Fibroblast of villous mesenchyme (primary cell): ENCODE data around the gene TPM4. TPM values are rescaled to one million over a fixed set of nuclear protein-coding genes. Genes with fewer than 3 reads are reported as not detected.
"Not testable (repeated sequence)": the region's sequence is repeated elsewhere in the genome, so short reads cannot be mapped to it uniquely, and the experiment has no call there.

Experiments
- DNase-seq: peaks from one replicate; pipeline ENCODE4 v3.0.0-alpha.2; 2010; ENCODE audit warnings: low read depth
- H3K4me3 ChIP-seq: 2 replicates; pipeline ENCODE4 v1.5.1; 2011; ENCODE audit warnings: low read depth, mild to moderate bottlenecking, low read length
- total RNA-seq: library from RNA; depleted of rRNA; stranded (reverse); fragments of >200 nt; gene quantifications from 2 replicates; pipeline ENCODE4 v1.2.3, GENCODE V29; 2012
- TF ChIP-seq, protein P1 (sequence below): IDR thresholded peaks from 2 replicates; pipeline ENCODE4 v1.5.1; 2012; ENCODE audit warnings: low read depth, mild to moderate bottlenecking, low read length; ENCODE audit not compliant: insufficient read depth

TPM4 gene
- total RNA-seq, 1 donor = 1,470 TPM

DNA sequence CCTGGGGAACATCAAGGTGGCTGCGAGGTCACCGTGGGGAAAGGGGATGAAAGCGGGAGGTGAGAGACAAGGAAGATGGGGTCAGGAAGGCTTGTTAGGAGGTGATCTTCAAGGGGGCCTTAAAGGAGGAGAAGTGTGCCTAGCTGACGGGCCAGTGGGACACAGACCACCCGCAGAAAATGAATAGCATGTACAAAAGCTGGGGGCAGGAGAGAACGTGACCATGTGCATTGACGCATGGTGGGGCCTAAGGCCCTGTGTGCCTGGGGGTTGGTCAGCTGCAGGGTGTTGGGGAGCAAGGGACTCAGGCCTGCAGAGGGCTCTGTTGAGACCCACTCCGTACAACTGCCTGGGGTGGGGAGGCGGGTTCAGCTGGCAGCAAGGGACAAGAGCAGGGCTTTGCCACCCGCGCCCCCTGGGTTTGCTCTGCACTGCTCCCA lies 41.3 kb downstream of the TPM4 start:
- H3K4me3 ChIP-seq = no peak overlapping the region
- DNase-seq = no peak
- TF ChIP-seq, protein P1, sequence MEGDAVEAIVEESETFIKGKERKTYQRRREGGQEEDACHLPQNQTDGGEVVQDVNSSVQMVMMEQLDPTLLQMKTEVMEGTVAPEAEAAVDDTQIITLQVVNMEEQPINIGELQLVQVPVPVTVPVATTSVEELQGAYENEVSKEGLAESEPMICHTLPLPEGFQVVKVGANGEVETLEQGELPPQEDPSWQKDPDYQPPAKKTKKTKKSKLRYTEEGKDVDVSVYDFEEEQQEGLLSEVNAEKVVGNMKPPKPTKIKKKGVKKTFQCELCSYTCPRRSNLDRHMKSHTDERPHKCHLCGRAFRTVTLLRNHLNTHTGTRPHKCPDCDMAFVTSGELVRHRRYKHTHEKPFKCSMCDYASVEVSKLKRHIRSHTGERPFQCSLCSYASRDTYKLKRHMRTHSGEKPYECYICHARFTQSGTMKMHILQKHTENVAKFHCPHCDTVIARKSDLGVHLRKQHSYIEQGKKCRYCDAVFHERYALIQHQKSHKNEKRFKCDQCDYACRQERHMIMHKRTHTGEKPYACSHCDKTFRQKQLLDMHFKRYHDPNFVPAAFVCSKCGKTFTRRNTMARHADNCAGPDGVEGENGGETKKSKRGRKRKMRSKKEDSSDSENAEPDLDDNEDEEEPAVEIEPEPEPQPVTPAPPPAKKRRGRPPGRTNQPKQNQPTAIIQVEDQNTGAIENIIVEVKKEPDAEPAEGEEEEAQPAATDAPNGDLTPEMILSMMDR = no peak

DNA sequence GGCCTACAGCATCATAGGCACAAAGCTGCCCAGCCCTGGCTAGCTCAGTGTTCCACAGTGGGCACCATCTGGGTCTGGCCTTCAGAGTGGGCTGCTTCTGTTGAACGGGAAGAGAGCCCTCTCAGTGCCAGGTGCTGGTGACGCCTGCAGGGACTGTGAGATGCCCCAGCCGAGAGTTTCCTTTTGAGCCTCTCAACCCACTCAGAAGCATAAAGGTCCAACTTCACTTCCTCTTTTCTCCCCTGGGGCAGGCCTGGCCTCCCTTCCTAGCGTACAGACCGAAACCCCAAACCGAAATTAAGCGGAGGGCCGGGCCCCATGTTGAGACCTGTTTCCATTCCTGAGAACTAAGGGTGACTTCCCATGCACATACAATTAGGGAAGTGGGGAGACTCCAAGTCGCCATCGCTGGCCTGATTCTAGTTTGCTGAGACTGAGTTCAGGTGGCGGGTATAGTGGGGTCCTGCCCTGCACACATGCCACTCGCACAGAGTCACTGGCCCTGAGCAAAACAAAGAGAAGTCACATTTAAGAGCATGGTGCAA lies 42.3 kb downstream of the TPM4 start:
- DNase-seq = no peak
- no peak overlapping the region for H3K4me3 ChIP-seq
- TF ChIP-seq, protein P1 = no peak

- H3K4me3 ChIP-seq, DNase-seq: not testable (repeated sequence)
Measured at GRCh38 chr19:16119075-16119857, 43.0 kb downstream of the TPM4 start.

DNA sequence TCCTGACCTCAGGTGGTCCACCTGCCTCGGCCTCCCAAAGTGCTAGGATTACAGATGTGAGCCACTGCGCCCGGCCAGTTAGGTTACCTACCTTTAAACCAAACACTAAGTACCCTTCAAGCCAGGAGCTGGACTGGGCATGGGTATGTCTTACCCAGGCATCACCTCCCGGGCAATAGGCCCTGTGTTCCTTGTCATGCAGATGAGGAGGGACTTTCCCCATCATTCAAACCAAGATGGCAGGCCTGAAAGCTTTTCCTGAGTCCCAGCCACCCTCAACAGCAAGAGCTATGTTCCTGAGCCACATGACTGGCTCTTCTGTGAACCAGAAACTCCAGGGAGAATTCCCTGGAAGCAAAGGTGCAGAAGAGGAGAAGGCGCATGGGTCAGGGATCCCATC lies 44.8 kb downstream of the TPM4 start:
- H3K4me3 ChIP-seq = no peak overlapping the region
- DNase-seq = no peak
- TF ChIP-seq, protein P1 = no peak

GRCh38 chr19:16121967-16122366 lies 45.7 kb downstream of the TPM4 start:
- no peak overlapping the region for H3K4me3 ChIP-seq
- TF ChIP-seq, protein P1 = no peak
- no peak for DNase-seq

DNA sequence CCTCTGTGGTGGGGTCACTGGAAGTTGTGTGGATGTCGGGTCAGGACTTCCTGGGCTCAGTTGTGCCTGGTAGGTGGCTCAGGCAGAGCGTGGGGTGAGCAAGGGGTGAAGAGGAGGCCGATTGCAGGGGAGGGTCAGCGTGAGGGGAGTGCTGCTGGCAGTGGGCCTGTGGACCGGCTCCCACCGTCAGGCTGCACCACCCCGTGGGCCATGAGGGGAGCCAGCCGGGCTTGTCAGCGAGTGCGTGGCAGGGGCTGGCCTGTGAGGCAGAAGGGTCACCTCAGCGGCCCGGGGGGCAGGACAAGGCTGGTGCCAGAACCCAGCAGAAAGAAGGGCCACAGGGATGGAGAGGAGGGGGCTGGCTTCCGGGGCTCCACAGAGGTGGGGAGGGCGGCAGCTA lies 48.7 kb downstream of the TPM4 start:
- TF ChIP-seq, protein P1 = no peak
- no peak overlapping the region for H3K4me3 ChIP-seq
- DNase-seq = no peak

GRCh38 chr19:16125737-16126495 lies 49.6 kb downstream of the TPM4 start:
- no peak for DNase-seq
- TF ChIP-seq, protein P1 = no peak
- H3K4me3 ChIP-seq = no peak overlapping the region
